GM21367 (cell line): ENCODE data around the gene IL16.
"Not testable (repeated sequence)": the region's sequence is repeated elsewhere in the genome, so short reads cannot be mapped to it uniquely, and the experiment has no call there.

ENCODE experiments used
- ATAC-seq: cut with Tn5 transposase; IDR thresholded peaks from one replicate; pipeline ENCODE4 v1.9.1; 2021; ENCODE audit not compliant: unreplicated experiment

IL16 gene

DNA sequence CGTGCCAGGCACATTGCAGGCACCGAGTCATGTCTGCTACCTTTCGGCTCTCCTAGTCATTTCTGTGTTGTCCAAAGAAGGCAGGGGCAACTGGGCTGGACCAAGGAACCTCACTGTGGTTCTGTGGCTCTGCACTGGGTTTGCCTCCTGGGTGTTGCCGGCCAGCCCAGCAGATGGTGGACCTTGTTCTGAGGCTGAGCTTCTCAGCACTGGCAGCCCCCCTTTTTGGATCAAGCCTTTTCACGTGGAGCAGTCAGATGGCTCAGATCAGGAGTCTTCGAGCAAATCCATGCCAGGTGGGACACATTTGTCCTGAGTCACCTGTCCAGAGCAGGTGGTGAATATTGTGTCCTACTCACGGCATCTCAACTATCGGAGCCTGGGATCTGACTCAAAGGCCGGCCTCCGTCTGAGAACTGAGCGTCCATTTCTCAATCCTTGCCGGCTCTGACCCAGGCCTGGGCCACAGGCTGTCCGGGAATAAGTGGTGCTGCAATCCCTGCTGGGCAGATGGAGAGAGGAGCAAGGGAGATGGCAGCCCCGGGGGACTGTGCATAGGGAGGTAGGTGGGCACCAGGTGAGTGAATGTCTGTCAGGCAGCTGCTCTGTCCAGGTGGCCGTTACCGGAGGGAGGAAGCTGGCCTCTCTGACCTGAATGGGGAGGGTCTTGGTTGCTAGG lies at the start of gene IL16:
Gene IL16 (plus strand): TSS at position 304 of the 679 bp plus-strand sequence. CDS start 28,521 bp downstream, outside the sequence.
- no peak for ATAC-seq

DNA sequence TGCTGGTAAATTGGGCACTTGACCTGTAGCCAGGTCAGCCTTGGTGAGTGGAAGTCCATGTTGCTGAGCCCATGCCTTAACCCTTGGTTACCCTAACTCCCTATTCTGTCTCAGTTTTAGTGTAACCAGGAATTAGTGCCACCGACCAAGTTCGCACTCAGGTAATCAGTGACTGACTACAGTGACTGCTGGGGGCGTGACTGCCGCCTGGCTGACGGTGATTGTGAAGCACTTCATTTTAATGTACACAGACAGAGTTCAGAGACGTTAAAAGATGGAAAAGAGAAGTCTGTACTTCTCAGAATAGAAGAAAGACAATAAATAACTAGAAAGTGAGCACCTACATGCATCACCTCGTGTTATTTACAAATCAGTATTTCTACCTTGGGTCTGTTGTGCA lies 45.3 kb upstream of the IL16 start:
- no peak for ATAC-seq

DNA sequence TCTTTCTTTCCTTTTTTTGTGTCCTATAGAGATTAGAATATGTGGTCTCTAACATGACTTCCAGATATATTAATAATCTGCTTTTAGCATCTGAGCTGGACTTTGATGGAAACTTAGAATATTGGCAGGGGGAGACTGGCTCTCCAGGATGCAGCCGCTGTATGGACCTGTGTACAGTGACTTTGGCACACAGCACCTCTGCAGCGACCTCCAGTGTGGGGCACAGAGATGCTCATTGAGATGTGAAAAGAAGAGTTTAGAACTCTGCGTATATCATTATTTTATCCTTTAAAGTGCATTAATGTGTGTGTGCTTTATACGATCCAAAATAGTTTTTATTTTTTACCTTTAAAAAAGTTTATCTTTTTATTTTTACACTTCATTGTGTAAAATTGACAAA lies 44.3 kb upstream of the IL16 start:
- no peak for ATAC-seq

DNA sequence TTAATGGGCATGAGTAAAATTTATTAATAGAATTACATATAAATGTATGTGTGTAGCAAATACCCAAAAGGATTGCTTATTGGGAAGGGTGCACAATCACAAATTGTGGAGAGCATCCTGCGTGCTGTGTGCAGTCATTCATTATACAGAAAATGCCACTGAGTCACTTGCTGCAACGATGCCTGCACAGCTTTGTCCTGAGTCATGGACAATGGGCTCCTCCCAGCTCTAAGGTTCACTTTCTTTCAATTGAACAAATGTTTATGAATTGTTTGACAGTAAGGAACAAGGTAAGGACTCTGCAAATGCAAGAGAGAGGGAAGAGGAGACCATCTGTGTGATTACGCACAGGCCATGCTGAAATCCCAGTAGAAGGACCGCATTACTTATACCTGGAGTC lies 43.9 kb upstream of the IL16 start:
- no peak for ATAC-seq

DNA sequence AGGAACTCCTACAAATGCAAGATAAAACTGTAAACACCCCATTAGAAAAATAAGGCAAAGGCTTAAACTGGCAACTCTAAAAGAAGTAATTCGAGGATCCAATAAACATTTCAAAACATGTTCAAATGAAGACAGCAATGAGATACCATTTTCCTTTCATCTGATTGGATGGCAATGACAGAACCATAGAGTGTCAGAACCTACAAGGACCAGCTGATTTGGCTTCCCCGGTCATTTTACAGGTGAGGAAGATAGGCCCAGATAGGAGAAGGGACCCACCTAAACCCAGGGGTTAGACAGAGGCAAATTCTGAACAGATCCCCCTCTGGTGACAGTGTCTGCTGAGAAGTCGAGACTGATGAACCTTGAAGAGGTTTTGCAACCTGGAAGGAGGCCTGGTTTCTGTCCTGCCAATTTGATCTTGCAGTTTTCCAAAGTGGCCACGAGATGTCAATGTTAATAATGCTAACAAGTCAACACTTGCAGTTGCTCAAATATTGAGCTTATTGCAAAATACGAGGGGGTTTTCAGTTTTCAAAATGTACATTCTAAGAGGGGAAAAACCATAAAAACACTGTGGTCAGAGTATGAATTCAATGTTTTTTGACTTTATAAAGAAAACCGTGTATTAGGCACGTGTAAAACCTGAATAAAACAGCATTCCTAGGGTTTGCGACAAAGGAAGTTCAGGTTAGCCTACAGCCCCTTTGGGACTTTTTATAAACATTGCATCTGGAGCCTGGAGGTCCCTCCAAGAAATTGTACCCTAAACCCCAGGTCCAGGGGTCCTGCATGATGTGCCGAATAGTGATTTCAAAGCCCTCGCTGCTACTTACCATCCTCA lies 41.1 kb upstream of the IL16 start:
- ATAC-seq, result no peak

DNA sequence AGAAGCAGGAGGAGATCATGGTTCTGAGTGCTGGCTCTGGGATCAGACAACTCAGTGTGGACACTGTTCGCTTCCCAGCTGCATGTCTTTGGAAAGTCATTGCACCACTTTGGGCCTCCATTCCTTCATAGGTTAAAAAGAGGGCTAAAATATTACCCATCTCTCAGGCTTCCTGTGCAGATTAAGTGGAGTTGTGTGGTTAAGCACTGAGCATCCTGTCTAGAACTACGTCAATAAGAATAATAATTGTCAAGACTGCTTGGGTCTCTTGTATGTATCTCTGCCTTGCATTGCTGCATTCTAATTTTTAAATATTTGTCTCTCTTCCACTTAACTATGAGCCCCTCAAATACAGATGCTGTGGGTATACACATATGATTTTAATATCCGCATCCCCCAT lies 40.4 kb upstream of the IL16 start:
- no peak for ATAC-seq

DNA sequence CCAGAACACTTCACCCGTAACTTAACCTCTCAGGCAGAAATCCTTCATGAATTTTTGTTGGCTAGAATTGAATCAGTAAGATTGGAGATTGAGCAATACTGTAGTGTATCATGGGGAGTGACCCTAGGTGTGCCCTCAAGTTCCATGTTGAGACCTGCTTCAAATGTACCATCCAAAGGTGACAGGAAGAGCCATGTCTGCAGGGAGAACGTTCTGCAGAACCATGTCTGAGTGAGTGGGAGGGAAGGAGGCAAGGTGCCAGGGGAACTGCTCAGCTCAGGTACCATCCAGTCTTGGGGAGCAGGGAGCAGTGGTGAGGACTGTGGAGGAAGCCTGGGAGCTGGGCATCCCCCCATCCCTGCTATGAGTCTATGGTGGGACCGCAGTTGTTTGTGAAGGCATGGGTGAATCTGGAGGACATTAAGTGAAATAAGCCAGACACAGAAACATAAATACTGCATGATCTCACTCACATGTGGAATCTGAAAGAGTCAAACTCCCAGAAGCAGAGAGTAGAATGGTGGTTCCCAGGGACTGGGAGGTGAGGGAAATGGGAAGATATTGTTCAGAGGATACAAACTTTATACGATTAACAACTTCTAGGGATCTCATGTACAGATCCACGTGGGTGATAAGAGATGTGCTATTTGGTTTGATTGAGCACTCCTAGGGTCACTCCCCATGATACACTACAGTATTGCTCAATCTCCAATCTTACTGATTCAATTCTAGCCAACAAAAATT lies 39.3 kb upstream of the IL16 start:
- no peak for ATAC-seq

DNA sequence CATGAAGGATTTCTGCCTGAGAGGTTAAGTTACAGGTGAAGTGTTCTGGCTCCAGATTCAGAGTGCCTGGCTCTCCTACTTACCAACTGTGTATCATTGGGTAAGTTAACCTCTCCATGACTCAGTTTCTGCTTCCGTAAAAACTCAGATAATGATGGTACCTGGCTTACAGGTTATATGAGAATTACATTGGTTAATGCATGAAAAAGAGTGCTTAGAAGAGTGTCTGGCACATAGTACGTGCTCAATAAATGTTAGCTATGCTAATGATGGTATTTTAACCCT lies 38.8 kb upstream of the IL16 start:
- ATAC-seq, result no peak

DNA sequence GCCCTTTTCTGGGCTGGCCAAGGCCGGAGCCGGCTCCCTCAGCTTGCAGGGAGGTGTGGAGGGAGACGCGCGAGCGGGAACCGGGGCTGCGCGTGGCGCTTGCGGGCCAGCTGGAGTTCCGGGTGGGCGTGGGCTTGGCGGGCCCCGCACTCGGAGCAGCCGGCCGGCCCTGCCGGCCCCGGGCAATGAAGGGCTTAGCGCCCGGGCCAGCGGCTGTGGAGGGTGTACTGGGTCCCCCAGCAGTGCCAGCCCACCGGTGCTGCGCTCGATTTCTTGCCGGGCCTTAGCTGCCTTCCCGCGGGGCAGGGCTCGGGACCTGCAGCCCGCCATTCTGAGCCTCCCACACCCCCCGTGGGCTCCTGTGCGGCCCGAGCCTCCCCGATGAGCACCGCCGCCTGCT lies 38.1 kb upstream of the IL16 start:
- not testable (repeated sequence) for ATAC-seq

DNA sequence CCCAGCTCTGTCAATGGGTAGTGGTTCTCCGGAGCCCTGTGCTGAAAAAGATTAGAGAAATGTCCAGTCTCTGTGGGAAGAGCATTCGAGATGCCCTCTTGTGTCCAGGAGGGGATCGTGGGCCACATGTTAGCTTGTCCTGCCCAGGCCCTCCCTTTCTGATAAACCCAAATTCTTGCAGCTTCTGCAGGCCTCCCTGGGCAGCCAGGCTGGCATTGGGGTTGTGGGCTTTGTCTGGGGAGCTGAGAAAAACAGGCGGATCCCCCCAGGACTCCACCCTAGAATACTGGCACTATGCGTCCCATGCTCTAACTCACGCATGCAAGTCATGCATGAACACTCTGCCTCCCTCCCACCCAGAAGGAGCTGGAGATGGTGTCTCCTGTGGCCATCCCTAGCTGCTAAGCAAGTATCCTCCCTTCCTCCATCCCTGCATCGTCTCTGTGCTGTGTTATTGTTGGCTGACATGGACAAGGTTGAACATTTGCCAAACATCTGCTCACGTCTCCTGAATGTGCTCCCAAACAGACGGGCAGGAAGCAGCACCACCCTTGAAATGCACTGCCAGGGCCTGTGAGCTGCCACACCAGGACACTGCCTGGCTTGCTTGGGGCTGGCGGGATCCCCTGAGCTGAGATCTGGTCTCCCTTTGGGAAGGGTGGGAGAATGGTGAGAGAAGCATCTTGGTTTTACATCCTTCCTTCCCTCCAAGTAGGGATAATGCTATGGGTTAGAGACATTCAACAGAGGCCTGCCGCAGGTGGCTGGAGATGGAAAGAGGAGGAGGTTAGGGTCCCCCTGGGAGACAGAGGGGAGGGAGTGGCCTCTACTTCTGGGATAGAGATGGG lies 36.1 kb upstream of the IL16 start:
- no peak for ATAC-seq

DNA sequence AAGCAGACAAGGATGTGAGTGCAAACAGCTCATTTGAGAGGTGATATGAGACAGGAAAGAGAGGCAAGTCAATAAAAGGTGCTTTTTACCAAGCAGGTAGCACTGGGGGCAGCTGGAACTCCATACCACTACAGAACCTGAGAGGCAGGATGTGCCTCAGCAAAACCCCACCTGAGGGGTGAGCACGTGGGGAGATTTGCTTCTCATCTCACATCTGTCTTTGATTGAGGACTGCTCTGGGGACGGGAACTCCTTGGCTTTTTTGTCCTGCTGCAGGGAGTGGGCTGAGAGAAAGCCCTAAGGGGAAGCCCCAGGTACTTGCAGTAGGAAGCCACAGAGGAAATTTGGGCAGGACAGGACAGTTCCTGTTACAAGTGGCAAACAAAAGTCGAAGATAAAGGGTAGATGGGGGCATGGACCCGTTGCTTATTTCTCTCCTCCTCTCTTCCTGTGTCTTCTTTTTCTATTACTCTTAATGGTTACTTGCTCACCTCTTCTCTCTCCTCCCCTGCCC lies 35.5 kb upstream of the IL16 start:
- ATAC-seq, result no peak

DNA sequence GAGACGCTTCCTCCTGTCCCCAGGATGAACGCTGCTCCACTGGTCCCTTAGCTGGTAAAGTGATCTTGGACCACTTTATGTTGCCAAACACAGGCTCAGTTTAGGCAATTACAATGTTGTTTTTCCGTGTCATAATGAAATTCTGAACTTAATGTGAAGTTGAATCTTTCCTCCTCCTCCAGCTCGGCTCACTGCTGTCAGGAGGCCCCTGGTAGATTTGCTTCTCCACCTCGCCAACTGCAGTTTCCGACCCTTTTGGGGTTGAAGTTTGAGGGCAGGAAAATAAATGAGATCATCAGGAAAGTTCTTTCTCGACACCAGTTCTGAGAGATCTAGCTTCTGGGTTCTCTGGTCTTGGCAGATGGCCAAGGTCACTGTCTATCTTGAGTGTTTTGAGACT lies 34.8 kb upstream of the IL16 start:
- ATAC-seq, result no peak

DNA sequence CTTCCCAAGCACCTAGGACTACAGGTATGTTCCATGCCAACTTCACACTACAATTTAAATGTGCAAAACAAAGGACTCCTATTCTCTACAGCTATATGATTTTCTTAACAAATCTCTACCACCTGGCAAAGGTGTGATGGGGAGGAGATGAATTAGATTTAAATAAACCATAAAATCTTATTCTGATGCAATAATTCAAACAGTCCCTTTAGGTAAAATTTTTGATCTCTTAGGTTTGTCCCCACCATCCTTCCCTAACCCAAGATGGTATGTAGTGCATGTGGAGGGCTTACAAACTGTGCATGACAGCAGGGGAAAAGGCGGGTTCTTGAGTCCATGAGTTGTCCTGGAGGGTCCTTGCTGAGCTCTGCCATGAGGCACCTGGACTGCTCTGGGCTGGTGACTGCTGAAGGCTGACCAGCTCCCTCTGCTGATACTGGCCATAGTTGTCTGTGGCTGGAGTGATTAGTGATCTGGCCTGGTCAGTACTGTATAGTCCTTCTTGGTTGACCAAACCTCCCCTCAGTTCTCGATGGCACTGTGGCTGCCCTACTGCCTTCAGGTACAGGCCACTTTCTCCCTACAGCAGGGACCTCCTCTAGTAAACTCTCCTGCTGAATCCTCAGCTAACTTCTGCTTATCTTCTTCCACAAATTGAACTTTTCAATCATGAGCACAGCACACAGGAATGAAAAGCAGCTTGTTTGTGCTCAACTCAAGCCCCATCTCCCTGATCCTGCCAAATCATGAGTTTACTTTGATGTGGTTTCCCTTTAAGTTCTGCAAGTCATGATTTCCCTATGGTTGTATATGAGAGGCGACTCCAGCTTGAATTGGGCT lies 32.5 kb upstream of the IL16 start:
- ATAC-seq, result no peak

DNA sequence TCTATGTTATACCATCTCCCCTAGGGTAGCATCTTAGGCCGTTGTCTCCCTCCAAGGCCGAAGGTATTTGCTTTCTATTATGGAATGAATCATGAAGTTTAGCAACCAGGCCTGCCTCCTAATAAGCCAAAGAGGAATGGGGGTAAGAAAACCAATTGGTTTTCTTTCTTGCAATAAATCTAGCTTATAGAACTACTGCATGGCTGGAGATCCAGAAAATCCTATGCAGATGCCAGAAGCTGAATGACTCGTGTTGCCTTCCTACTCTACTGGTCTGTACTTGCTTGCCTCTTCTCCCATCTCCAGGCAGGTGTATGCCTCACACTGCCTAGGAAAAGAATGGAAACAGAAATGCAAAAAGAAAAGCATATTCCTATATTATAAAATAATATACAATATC lies 31.1 kb upstream of the IL16 start:
- ATAC-seq, result no peak

DNA sequence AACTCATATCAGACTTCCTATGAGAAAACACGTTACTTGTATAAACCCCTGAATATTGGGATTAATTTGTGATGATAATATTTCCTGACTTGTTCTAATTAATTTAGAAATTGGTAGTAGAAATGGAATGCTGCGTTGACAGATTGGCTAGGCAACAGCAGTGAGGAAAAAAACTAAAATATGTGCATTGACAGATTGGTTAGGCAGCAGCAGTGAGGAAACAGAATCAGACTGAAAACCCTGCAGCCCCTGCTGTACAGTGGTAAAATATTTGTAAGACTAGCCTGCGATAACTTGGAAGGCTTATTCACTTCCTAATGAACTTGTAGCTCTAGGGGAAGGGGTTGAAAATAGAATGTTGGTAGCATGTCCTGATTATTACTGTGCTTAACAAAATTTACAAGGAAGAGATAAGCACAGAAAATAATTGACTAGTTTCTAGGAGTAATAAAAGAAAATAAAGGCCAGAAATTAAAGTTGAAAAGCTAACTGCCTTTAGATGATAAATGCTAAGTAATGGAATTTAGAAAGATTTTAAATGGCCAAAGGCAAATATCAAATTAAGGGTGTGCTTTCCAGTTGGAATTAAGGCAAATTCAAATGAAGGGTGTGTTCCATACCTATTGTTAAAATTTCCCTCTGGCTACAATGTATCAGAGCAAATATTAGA lies 29.9 kb upstream of the IL16 start:
- no peak for ATAC-seq

DNA sequence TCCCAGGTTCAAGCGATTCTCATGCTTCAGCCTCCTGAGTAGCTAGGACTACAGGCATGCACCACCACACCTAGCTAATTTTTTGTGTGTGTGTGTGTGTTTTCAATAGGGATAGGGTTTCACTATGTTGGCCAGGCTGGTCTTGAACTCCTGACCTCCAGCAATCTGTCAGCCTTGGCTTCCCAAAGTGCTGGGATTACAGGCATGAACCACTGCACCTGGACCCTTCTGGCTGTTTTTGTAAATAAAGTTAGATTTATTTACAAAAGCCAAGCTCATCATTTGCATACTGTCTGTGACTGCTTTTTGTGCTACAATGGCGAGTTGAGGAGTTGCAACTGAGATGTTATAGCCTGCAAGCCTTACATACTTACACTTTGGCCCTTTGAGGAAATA lies 28.6 kb upstream of the IL16 start:
- no peak for ATAC-seq

DNA sequence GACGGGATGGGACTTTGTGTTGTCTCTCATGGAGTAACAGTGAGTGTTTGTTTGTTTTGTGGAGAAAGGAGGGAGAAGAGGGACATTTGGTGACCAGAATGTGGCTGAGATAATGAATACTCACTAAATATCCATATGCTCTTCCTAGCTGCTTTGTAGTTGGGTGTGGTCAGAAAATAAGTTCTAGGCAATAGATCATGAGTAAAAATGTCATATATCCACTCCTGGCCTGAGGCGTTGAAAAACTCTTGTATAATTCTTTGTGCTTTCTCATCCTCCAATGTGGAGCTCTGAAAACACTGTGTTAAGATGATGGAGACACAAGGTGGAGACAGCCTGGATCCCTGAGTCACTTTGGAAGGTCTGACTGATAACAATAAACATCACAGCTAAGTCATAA lies 28.0 kb upstream of the IL16 start:
- no peak for ATAC-seq

DNA sequence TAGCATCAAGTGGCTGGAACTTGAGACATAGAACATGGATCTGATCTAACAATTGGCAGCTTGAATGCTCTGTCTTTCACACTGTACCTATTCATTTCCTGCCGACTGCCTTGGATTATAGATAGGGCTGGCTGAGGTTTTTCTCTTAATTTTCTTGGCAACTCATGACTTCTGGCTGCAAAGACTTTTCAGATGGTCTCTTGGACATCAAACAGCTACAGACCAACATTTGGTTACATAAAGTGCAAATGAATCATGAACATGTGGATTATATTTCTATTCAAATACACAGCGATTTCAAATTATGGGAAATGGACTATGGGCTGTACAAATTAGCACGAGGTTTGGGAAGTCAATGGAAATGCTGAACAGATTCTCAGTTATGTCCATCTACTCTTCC lies 26.2 kb upstream of the IL16 start:
- no peak for ATAC-seq

DNA sequence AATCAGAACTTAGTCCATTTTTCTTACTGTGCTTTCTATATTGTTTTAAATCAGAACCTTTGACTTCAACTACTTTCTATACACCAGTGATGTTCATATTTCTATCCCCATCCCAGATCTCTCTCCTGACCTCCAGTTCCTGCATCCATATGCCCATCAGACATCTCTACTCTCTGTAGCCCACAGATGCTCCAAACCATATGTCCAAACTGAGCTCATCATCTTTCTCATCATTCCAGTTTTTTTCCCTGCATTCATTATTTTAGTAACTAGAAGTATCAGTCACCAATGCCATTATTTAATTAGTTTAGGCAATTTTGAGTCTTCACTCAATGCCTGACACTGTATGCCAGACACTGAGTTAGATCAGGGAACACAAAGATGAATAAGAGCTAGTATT lies 25.4 kb upstream of the IL16 start:
- ATAC-seq, result no peak
